HEK293T (cell line): Measurements from ENCODE around the gene DET1.

Source experiments
- ARNT ChIP-seq: fragments of 450-650 bp; IDR thresholded peaks from 2 replicates; pipeline ENCODE4 v1.6.1; 2017; ENCODE audit warnings: mild to moderate bottlenecking
- BHLHE40 ChIP-seq: fragments of 450-650 bp; IDR thresholded peaks from 2 replicates; pipeline ENCODE4 v1.6.1; 2016; ENCODE audit warnings: mild to moderate bottlenecking, moderate library complexity, borderline replicate concordance
- ELF4 ChIP-seq: fragments of 450-650 bp; IDR thresholded peaks from 2 replicates; pipeline ENCODE4 v1.6.1; 2017; ENCODE audit warnings: antibody characterized with exemption
- FOXK2 ChIP-seq: fragments of 450-650 bp; IDR thresholded peaks from 2 replicates; pipeline ENCODE4 v1.6.1; 2016; ENCODE audit warnings: mild to moderate bottlenecking
- FOXM1 ChIP-seq: fragments of 450-650 bp; IDR thresholded peaks from 2 replicates; pipeline ENCODE4 v1.6.1; 2017; ENCODE audit warnings: mild to moderate bottlenecking, borderline replicate concordance
- HDGF ChIP-seq: fragments of 450-650 bp; IDR thresholded peaks from 2 replicates; pipeline ENCODE4 v1.6.1; 2017; ENCODE audit warnings: antibody characterized with exemption, borderline replicate concordance
- LEF1 ChIP-seq: fragments of 450-650 bp; IDR thresholded peaks from 2 replicates; pipeline ENCODE4 v1.6.1; 2017; ENCODE audit warnings: mild to moderate bottlenecking, borderline replicate concordance
- SUZ12 ChIP-seq: fragments of 450-650 bp; IDR thresholded peaks from 2 replicates; pipeline ENCODE4 v1.6.1; 2016; ENCODE audit warnings: mild to moderate bottlenecking
- TF ChIP-seq, protein P1 (sequence below): fragments of 450-650 bp; IDR thresholded peaks from 2 replicates; pipeline ENCODE4 v1.6.1; 2016

DNA sequence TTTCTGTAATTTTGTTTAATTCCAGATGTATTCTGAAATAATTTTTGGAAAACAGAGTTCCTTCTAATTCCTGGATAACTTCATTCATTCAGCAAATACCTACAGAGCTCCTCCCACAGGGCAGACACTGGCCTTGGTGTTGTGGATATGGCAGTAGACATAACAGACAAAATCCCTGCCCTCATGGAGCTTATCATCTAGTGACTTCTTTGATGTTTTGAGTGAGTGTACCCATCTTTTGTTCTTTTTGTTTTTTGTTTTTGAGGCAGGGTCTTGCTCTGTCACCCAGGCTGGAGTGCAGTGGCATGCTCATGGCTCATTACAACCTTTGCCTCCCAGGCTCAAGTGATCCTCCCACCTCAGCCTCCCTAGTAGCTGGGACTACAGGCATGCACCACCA lies 21.1 kb downstream of the DET1 start:
- TF ChIP-seq HDGF (no peak), SUZ12 (no peak), FOXK2 (no peak), FOXM1 (no peak), ARNT (no peak), LEF1 (no peak), ELF4 (no peak), BHLHE40 (no peak)
- TF ChIP-seq, protein P1, sequence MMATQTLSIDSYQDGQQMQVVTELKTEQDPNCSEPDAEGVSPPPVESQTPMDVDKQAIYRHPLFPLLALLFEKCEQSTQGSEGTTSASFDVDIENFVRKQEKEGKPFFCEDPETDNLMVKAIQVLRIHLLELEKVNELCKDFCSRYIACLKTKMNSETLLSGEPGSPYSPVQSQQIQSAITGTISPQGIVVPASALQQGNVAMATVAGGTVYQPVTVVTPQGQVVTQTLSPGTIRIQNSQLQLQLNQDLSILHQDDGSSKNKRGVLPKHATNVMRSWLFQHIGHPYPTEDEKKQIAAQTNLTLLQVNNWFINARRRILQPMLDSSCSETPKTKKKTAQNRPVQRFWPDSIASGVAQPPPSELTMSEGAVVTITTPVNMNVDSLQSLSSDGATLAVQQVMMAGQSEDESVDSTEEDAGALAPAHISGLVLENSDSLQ = no peak
